T47D (cell line): Measurements from ENCODE around the gene SHISA9.

Source experiments
- DNase-seq, 2 experiments: peaks; one replicate each; pipeline versions ENCODE4 v3.0.0 to v3.0.0-alpha.2; 2011 to 2012; ENCODE audit warnings: low read depth in 1 of 2, low spot score in 1 of 2
- JUND ChIP-seq: IDR thresholded peaks from 2 replicates; pipeline ENCODE4 v1.6.1; 2012; ENCODE audit warnings: low read depth
- in situ Hi-C: cut with HindIII; loops from 2 replicates; pipeline ENCODE4 v1.10.0; 2016; ENCODE audit warnings: low sequenced_read_pairs, low pct_unique_long_range_greater_than_20kb

The SHISA9 gene

DNA sequence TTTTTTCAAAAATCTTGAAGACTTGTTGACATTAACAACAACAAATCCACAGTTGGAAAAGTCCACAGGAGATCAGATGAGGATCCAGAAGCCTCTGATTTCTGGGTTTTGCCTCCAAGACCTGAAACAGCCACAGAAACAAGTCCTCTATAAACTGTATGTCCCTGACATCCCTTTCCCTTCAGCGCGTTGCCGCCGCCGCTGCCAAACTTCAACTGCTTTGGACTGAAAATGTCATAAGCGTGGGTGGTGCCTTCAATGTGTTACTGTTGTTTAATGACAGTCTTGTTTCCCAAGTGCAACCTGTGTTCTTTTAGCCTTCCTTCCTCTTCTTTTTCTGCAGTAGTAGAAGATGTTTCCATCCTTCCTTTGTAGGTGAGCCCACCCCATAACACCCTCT, 334.9 kb downstream of the SHISA9 start:
- no peak for DNase-seq
- no peak for TF ChIP-seq JUND
- in situ Hi-C loops = no loop called here

DNA sequence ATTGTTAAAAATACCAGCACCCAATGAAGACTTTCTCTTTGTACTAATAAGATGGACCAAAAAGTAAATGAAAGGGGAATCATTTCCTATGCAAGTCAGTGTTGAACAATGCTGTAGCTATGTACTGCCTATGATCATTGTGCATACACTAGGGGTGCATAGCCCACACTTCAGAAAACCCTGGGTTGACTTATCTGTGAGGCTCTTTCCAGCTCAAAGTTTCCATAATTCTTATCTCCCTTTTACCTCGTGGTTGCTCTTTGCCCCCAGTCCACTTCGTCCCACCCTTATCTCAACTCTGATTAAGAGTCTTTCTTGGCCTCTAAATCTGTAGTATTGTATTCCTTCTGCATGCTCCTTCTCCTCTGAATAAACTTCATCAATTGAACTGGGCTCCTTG, 336.8 kb downstream of the SHISA9 start:
- in situ Hi-C loops = no loop called here
- no peak for DNase-seq
- no peak for TF ChIP-seq JUND

- in situ Hi-C loops = no loop called here
- TF ChIP-seq JUND = no peak
- DNase-seq = no peak
Observed at GRCh38 chr16:13242201-13242600, 340.8 kb downstream of the SHISA9 start.

- no peak for DNase-seq
- TF ChIP-seq JUND = no peak
- in situ Hi-C loops = no loop called here
Observed at GRCh38 chr16:13244770-13245169, 343.4 kb downstream of the SHISA9 start.

DNA sequence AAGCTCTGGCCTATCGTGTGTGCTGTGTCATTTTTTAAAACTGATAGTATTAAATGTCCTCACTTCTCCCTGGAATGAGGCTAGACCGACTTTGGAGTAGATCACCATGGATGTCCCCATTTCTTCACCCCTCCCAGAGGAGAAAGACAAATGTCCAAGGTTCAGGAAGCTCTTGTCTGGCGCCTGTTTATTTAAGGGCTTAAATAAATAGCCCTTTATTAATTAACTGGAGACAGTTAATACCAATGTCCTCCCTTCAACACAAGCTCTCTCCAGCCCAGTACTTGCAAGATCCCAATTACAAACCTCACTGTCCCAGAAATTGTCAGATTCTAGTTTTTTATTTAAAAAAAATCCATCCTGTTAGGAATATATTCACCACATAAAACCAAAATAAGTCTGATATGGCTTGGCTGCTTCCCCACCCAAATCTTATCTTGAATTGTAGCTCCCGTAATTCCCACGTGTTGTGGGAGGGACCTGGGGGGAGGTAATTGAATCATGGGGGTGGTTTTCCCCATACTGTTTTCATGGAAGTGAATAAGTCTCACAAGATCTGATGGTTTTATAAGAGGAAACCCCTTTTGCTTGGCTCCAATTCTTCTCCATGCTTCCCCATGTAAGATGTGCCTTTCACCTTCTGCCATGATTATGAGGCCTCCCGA, 344.4 kb downstream of the SHISA9 start:
- no peak for TF ChIP-seq JUND
- DNase-seq = no peak
- in situ Hi-C loops = no loop called here

- TF ChIP-seq JUND = no peak
- DNase-seq = no peak
- in situ Hi-C loops = no loop called here
Observed at GRCh38 chr16:13254998-13255614, 353.7 kb downstream of the SHISA9 start.

GRCh38 chr16:13262270-13263090, 361.1 kb downstream of the SHISA9 start:
- no peak for TF ChIP-seq JUND
- in situ Hi-C loops = no loop called here
- DNase-seq = no peak

DNA sequence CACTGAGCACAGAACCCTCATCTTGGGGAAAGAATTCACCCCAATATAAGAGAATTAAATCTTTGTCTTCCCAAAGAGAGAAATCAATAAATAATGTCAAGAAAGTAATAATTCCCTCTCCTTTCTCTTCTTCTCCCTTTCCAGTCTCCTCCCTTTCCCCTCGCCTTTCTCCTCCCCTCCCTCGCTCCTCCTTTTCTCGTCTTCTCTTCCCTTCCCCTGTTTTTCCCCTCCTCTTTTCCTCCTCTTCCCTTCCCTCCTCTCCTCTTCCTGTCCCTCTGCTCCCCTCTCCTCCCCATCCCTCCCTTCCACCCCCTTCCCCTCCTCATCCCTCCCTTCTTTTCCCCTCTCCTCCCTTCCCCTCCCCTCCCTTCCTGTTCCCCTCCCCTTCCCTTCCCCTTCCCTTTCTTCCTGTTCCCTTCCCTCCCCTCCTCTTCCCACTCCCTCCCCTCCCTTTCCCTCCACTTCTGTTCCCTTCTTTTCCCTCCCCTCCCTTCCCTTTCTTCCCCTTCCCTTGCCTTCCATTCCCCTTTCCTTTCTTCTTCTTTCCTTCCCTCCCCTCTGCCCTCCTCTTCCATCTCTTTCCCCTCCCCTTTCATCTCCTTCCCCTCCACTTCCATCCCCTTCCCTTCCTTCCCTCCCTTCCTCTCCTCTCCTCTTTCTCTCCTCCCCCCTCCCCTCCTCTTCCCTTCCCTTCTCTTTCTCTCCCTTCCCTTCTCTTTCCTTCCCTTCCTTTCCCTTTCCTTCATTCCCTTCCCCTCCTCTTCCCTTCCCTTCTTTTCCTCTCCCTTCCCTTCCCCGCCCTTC, 363.6 kb downstream of the SHISA9 start:
- TF ChIP-seq JUND = no peak
- DNase-seq = no peak
- in situ Hi-C loops = no loop called here

GRCh38 chr16:13269359-13269758, 368.0 kb downstream of the SHISA9 start:
- no peak for DNase-seq
- no peak for TF ChIP-seq JUND
- in situ Hi-C loops = no loop called here

- TF ChIP-seq JUND = no peak
- in situ Hi-C loops = no loop called here
- DNase-seq = no peak
Observed at GRCh38 chr16:13269905-13270528, 368.6 kb downstream of the SHISA9 start.

DNA sequence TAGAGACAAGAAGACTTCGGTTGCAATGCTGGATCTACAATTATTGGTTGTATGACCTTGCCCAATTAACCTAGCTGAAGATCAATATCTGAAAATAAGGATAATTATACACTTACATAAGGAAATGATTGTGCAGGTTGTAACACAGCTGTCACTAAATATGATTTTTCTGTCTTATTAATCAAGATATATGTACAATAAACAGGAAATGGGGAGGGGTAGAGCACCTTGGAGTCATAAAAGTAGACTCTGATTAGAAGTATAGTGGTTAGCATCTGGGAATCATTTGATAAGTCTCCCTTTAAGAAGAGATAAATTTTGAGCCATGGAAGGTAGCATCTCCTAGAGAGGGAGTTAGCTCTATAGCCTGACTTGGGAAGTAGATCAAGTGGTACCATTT, 369.2 kb downstream of the SHISA9 start:
- TF ChIP-seq JUND = no peak
- DNase-seq = no peak
- in situ Hi-C loops = no loop called here

DNA sequence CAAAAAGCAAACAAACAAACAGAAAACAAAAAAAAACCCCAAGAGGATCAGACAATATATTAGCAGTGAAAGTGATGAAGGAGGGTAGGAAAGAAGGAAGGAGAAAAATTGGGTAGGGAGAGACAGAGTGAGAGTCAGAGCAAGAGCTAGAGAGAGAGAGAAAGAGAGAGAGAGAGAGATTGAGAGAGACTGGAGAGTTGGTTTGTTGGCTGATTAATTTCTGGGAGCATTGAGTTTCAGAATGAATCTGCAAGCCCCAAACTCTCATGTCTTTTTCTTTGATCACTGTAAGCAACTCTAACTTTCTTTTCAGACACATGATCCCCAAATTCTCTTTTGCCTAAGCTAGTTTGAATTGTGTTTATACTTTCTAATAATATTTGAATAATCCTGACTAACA, 388.1 kb downstream of the SHISA9 start:
- TF ChIP-seq JUND = no peak
- in situ Hi-C loops = no loop called here
- DNase-seq = no peak
